KMS-11 (cell line): ENCODE measurements around the gene LMO1.

Source experiments
- H2AFZ ChIP-seq: fragments of 200-600 bp; sonication (generic); 2 replicates; pipeline ENCODE4 v1.6.1; 2016; ENCODE audit warnings: antibody characterized with exemption, mixed run types, low read depth
- H3K27ac ChIP-seq: fragments of 200-600 bp; sonication (generic); 2 replicates; pipeline ENCODE4 v1.6.1; 2016; ENCODE audit warnings: mild to moderate bottlenecking, mixed run types
- H3K27me3 ChIP-seq: fragments of 200-600 bp; sonication (generic); 2 replicates; pipeline ENCODE4 v1.6.1; 2017; ENCODE audit warnings: mild to moderate bottlenecking, low read depth, mixed run types, moderate library complexity; ENCODE audit not compliant: insufficient read depth
- H3K36me3 ChIP-seq: fragments of 200-600 bp; sonication (generic); 2 replicates; pipeline ENCODE4 v1.6.1; 2017; ENCODE audit warnings: mild to moderate bottlenecking, mixed run types; ENCODE audit not compliant: insufficient read depth
- H3K4me1 ChIP-seq: fragments of 200-600 bp; sonication (generic); 2 replicates; pipeline ENCODE4 v1.6.1; 2016; ENCODE audit warnings: mild to moderate bottlenecking, low read depth, mixed run types; ENCODE audit not compliant: poor library complexity, severe bottlenecking
- H3K4me2 ChIP-seq: fragments of 200-600 bp; sonication (generic); 2 replicates; pipeline ENCODE4 v1.7.0; 2016; ENCODE audit warnings: mild to moderate bottlenecking, mixed run types
- H3K4me3 ChIP-seq: fragments of 200-600 bp; sonication (generic); IDR thresholded peaks from 2 replicates; pipeline ENCODE4 v1.6.1; 2017; ENCODE audit warnings: low read depth, low read length, mixed read lengths; ENCODE audit not compliant: insufficient read depth
- H3K79me2 ChIP-seq: fragments of 200-600 bp; sonication (generic); 2 replicates; pipeline ENCODE4 v1.6.1; 2016; ENCODE audit warnings: low read depth, mixed run types; ENCODE audit not compliant: insufficient read depth
- H3K9ac ChIP-seq: fragments of 200-600 bp; sonication (generic); 2 replicates; pipeline ENCODE4 v1.6.1; 2016; ENCODE audit warnings: mild to moderate bottlenecking, mixed run types
- H4K20me1 ChIP-seq: fragments of 200-600 bp; sonication (generic); 2 replicates; pipeline ENCODE4 v1.6.1; 2016; ENCODE audit warnings: mild to moderate bottlenecking, mixed run types; ENCODE audit not compliant: insufficient read depth
- CTCF ChIP-seq: fragments of 200-600 bp; sonication (generic); conservative IDR thresholded peaks from 2 replicates; pipeline ENCODE4 v1.6.1; 2017; ENCODE audit warnings: low read depth, mild to moderate bottlenecking, antibody characterized with exemption, low read length, moderate library complexity, mixed read lengths

Gene LMO1

GRCh38 chr11:8258784-8259183 lies 4.9 kb downstream of the LMO1 start:
- no peak for TF ChIP-seq CTCF
- Histone ChIP-seq H3K9ac (no peak overlapping the region), H3K36me3 (no peaks in the 10 kb centered on the region), H4K20me1 (no peaks in the 10 kb centered on the region), H3K27ac (no peak overlapping the region), H3K4me2 (no peak overlapping the region), H3K27me3 (peaks cover 12% of the 10 kb centered on the region; the same call in 1 of the 2 replicates), H3K79me2 (no peaks in the 10 kb centered on the region), H3K4me3 (no peak overlapping the region), H2AFZ (no peak overlapping the region), H3K4me1 (peaks cover 3% of the 10 kb centered on the region)

- H4K20me1 ChIP-seq = no peaks in the 10 kb centered on the region
- H3K4me3 ChIP-seq = no peak overlapping the region
- no peak for TF ChIP-seq CTCF
- H3K27ac ChIP-seq = no peak overlapping the region
- H3K4me1 ChIP-seq = no peaks in the 10 kb centered on the region
- peaks cover 12% of the 10 kb centered on the region; the same call in 1 of the 2 replicates for H3K27me3 ChIP-seq
- H3K9ac ChIP-seq = no peak overlapping the region
- H3K4me2 ChIP-seq = no peak overlapping the region
- no peak overlapping the region for H2AFZ ChIP-seq
- H3K36me3 ChIP-seq = no peaks in the 10 kb centered on the region
- no peaks in the 10 kb centered on the region for H3K79me2 ChIP-seq
Observed at GRCh38 chr11:8258289-8258688, 5.4 kb downstream of the LMO1 start.

- Histone ChIP-seq H3K79me2 (no peaks in the 10 kb centered on the region), H3K36me3 (no peaks in the 10 kb centered on the region), H3K27me3 (peaks cover 9% of the 10 kb centered on the region; the same call in 1 of the 2 replicates), H2AFZ (no peak overlapping the region), H4K20me1 (no peaks in the 10 kb centered on the region), H3K4me1 (no peaks in the 10 kb centered on the region), H3K4me2 (no peak overlapping the region), H3K9ac (no peak overlapping the region), H3K27ac (no peak overlapping the region), H3K4me3 (no peak overlapping the region)
- no peak for TF ChIP-seq CTCF
Observed at GRCh38 chr11:8257003-8257664, 6.5 kb downstream of the LMO1 start.

GRCh38 chr11:8256271-8257002 lies 7.2 kb downstream of the LMO1 start:
- no peak for TF ChIP-seq CTCF
- no peak overlapping the region for H3K27ac ChIP-seq
- H3K4me1 ChIP-seq = no peaks in the 10 kb centered on the region
- no peak overlapping the region for H2AFZ ChIP-seq
- no peak overlapping the region for H3K4me2 ChIP-seq
- H3K79me2 ChIP-seq = no peaks in the 10 kb centered on the region
- no peak overlapping the region for H3K9ac ChIP-seq
- H4K20me1 ChIP-seq = no peaks in the 10 kb centered on the region
- H3K4me3 ChIP-seq = no peak overlapping the region
- no peaks in the 10 kb centered on the region for H3K36me3 ChIP-seq
- peaks cover 6% of the 10 kb centered on the region; the same call in 1 of the 2 replicates for H3K27me3 ChIP-seq
